Ovary (tissue), 9 donors: Measurements from ENCODE around the gene ST6GAL1. TPM values are rescaled to one million over a fixed set of nuclear protein-coding genes. Genes with fewer than 3 reads are reported as not detected.

ENCODE experiments used
- DNase-seq, 5 donors: peaks; one replicate each; pipeline ENCODE4 v3.0.0-alpha.2; 2019 to 2020
- H3K27ac ChIP-seq, 2 donors: fragments of 200-600 bp; one replicate each; pipeline versions ENCODE4 v1.5.1 to v1.8.0; 2019 to 2022
- H3K27me3 ChIP-seq: fragments of 200-600 bp; one replicate; pipeline ENCODE4 v1.8.0; 2022
- H3K36me3 ChIP-seq: fragments of 200-600 bp; sonication (generic); one replicate; pipeline ENCODE4 v1.5.1; 2019
- H3K4me1 ChIP-seq: one replicate; pipeline ENCODE4 v1.8.1; 2013; ENCODE audit warnings: mild to moderate bottlenecking, moderate library complexity; ENCODE audit not compliant: insufficient read depth
- H3K4me3 ChIP-seq: fragments of 200-600 bp; sonication (generic); one replicate; pipeline ENCODE4 v1.5.1; 2017
- H3K9me3 ChIP-seq, 2 donors: fragments of 200-600 bp in 1 of 2; sonication (generic) in 1 of 2; one replicate each; pipeline versions ENCODE4 v1.5.1 to v1.8.1; 2013 to 2019; ENCODE audit warnings: mild to moderate bottlenecking in 1 of 2, moderate library complexity in 1 of 2
- EP300 ChIP-seq: sonication (generic); formaldehyde crosslinking; IDR thresholded peaks from one replicate; pipeline ENCODE4 v1.6.1; 2017; ENCODE audit warnings: antibody characterized with exemption
- POLR2A ChIP-seq: fragments of 450-650 bp; IDR thresholded peaks from one replicate; pipeline ENCODE4 v1.6.1; 2017; ENCODE audit warnings: antibody characterized with exemption, mild to moderate bottlenecking, moderate library complexity
- WGBS, 3 donors: extraction: QIAGEN DNeasy Blood & Tissue Kit in 1 of 3; methylation state at CpG; one replicate each; pipeline versions ENCODE4 v1.1.5 to v1.1.7; 2013 to 2017; 5-methylcytosine and 5-hydroxymethylcytosine counted together
- intact Hi-C, 4 donors: fragments of 100-400 bp; cut with DNase I; formaldehyde crosslinking; loops; one replicate each; pipeline versions ENCODE4 v1.11.0 to v1.15.1; 2022 to 2023
- polyA plus RNA-seq, 2 donors: library from polyadenylated mRNA; stranded (reverse); fragments of 200-250 nt in 1 of 2; fragments of 350-450 nt in 1 of 2; fragmentation: Illumina TruSeq in 1 of 2; extraction: RNeasy Lipid Tissue Mini Kit (QIAGEN cat#74804) in 1 of 2; gene quantifications; one replicate each; pipeline ENCODE4 v1.2.3, GENCODE V29; 2013 to 2014
- total RNA-seq, 7 donors: library from RNA; depleted of rRNA in 2 of 7; stranded (reverse); fragments of >200 nt in 2 of 7; fragmentation: NEBNext Ultra II Directional in 3 of 7; extraction: Animal tissue kit (Norgen Biotek cat#: 25700) in 3 of 7; gene quantifications; one replicate each; pipeline versions ENCODE4 v1.1.0 to v1.2.4, GENCODE V29; 2016 to 2023
- TF ChIP-seq, protein P1 (sequence below), 3 donors: fragments of 450-650 bp in 2 of 3; fragments of 200-600 bp in 1 of 3; IDR thresholded peaks; one replicate each; pipeline versions ENCODE4 v1.5.1 to v1.8.0; 2016 to 2022; ENCODE audit warnings: antibody characterized with exemption in 3 of 3, mild to moderate bottlenecking in 1 of 3
- donor health status: DM: no; HTN: no; CAD: no; lungs with moderate emphysema.
- donor health status: DM: no; HTN: no; CAD: no.
- donor health status: Bipolar disorder and iron deficiency.
- donor health status: DM: yes; HTN: yes; CAD: no.
- donor health status: DM: no; HTN: no; CAD: no.
- donor health status: DM: yes; HTN: yes; CAD: no.

ST6GAL1 gene
- total and polyA plus RNA-seq, 9 donors: 10.6 to 55.2 (median 28.1) TPM

- 92 to 94% (median 94%) methylated on average over 13 of the region's 13 CpGs for WGBS, 3 donors
- no peaks in the 10 kb centered on the region for H3K36me3 ChIP-seq
- H3K27ac ChIP-seq: no peak overlapping the region
- intact Hi-C loops: no loop called here
- H3K9me3 ChIP-seq: no peaks in the 10 kb centered on the region
- DNase-seq: no peak
- TF ChIP-seq EP300 (no peak), POLR2A (no peak)
- TF ChIP-seq, protein P1, sequence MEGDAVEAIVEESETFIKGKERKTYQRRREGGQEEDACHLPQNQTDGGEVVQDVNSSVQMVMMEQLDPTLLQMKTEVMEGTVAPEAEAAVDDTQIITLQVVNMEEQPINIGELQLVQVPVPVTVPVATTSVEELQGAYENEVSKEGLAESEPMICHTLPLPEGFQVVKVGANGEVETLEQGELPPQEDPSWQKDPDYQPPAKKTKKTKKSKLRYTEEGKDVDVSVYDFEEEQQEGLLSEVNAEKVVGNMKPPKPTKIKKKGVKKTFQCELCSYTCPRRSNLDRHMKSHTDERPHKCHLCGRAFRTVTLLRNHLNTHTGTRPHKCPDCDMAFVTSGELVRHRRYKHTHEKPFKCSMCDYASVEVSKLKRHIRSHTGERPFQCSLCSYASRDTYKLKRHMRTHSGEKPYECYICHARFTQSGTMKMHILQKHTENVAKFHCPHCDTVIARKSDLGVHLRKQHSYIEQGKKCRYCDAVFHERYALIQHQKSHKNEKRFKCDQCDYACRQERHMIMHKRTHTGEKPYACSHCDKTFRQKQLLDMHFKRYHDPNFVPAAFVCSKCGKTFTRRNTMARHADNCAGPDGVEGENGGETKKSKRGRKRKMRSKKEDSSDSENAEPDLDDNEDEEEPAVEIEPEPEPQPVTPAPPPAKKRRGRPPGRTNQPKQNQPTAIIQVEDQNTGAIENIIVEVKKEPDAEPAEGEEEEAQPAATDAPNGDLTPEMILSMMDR (IDR thresholded peaks at IDR 0.05): no peak
- no peak overlapping the region for H3K4me3 ChIP-seq
- H3K4me1 ChIP-seq: no peaks in the 10 kb centered on the region
- H3K27me3 ChIP-seq: no peaks in the 10 kb centered on the region
Measured at GRCh38 chr3:187080799-187081450, 150.6 kb downstream of the ST6GAL1 start.

DNA sequence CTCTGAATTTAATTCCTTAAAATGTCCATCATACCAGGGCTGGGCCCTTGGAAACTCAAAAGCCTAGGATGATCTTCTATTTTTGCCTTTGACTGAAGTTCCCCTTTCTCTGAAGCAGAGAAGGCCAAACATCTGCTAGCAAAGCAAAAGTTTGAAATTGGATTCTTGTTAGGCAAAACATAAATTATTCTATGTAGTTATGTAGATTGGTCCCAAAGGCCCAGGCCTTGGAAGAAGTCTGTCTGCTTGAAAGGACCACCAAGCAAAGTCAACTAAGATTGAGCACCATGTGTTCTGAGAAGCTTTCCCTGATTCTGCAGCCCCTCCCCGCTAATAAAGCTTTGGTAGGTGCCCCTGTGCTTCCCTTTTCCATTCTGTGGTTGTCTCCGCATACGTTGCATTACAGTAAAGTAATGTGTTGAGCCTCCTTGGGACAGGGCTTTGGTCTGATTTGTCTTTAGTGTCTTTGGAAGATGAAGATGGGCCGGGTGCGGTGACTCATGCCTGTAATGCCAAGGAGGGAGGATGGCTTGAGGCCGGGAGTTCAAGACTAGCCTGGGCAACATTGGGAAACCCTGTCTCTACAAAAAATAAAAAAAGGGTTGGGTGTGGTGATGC, 152.5 kb downstream of the ST6GAL1 start:
- 96 to 99% (median 96%) methylated on average over 6 of the region's 6 CpGs for WGBS, 3 donors
- H3K27ac ChIP-seq: no peak overlapping the region
- H3K9me3 ChIP-seq: no peaks in the 10 kb centered on the region
- H3K36me3 ChIP-seq: no peaks in the 10 kb centered on the region
- H3K27me3 ChIP-seq: no peaks in the 10 kb centered on the region
- TF ChIP-seq EP300 (no peak), POLR2A (no peak)
- TF ChIP-seq, protein P1 (IDR thresholded peaks at IDR 0.05): no peak
- H3K4me1 ChIP-seq: no peaks in the 10 kb centered on the region
- no peak for DNase-seq
- no peak overlapping the region for H3K4me3 ChIP-seq
- intact Hi-C loops: no loop called here

- 14 to 40% (median 15%) methylated on average over 5 of the region's 5 CpGs for WGBS, 3 donors
- intact Hi-C loops: no loop called here
- no peaks in the 10 kb centered on the region for H3K36me3 ChIP-seq
- H3K4me1 ChIP-seq: no peaks in the 10 kb centered on the region
- no peak for DNase-seq
- TF ChIP-seq POLR2A: no peak
- TF ChIP-seq EP300: no peak
- TF ChIP-seq, protein P1 (IDR thresholded peaks at IDR 0.05): no peak
- no peak overlapping the region for H3K4me3 ChIP-seq
- H3K27me3 ChIP-seq: no peaks in the 10 kb centered on the region
- no peaks in the 10 kb centered on the region for H3K9me3 ChIP-seq
- H3K27ac ChIP-seq: no peak overlapping the region
Measured at GRCh38 chr3:187084126-187084525, 153.8 kb downstream of the ST6GAL1 start.

GRCh38 chr3:187084580-187084979, 154.3 kb downstream of the ST6GAL1 start:
- Histone ChIP-seq H3K27ac (no peak overlapping the region), H3K27me3 (no peaks in the 10 kb centered on the region), H3K4me1 (no peaks in the 10 kb centered on the region), H3K36me3 (no peaks in the 10 kb centered on the region), H3K4me3 (no peak overlapping the region), H3K9me3 (no peaks in the 10 kb centered on the region)
- DNase-seq: no peak
- intact Hi-C loops: no loop called here
- no peak for TF ChIP-seq EP300
- no peak for TF ChIP-seq POLR2A
- WGBS, 3 donors: 4 to 23% (median 9%) methylated on average over 2 of the region's 2 CpGs

- DNase-seq: no peak
- TF ChIP-seq EP300 (no peak), POLR2A (no peak)
- TF ChIP-seq, protein P1 (IDR thresholded peaks at IDR 0.05): no peak
- Histone ChIP-seq H3K27me3 (no peaks in the 10 kb centered on the region), H3K9me3 (no peaks in the 10 kb centered on the region), H3K36me3 (no peaks in the 10 kb centered on the region), H3K4me1 (no peaks in the 10 kb centered on the region), H3K27ac (no peak overlapping the region), H3K4me3 (no peak overlapping the region)
- 64 to 78% (median 64%) methylated on average over 5 of the region's 5 CpGs for WGBS, 3 donors
- intact Hi-C loops: no loop called here
Measured at GRCh38 chr3:187085021-187085666, 154.8 kb downstream of the ST6GAL1 start.
